OCI-LY1 (cell line): Measurements from ENCODE around the gene MACROD2.

Experiments used
- EZH2 ChIP-seq: fragments of 200-600 bp; sonication (generic), shearing (Covaris generic); IDR thresholded peaks from 2 replicates; pipeline ENCODE4 v1.8.0; 2017; ENCODE audit warnings: borderline replicate concordance, mixed run types, mild to moderate bottlenecking, antibody characterized with exemption, low read length, moderate library complexity, mixed read lengths
- TF ChIP-seq, protein P1 (sequence below): fragments of 200-600 bp; sonication (generic), shearing (Covaris generic); IDR thresholded peaks from 2 replicates; pipeline ENCODE4 v1.5.1; 2017; ENCODE audit warnings: mild to moderate bottlenecking, antibody characterized with exemption, low read length, moderate library complexity, mixed read lengths

DNA sequence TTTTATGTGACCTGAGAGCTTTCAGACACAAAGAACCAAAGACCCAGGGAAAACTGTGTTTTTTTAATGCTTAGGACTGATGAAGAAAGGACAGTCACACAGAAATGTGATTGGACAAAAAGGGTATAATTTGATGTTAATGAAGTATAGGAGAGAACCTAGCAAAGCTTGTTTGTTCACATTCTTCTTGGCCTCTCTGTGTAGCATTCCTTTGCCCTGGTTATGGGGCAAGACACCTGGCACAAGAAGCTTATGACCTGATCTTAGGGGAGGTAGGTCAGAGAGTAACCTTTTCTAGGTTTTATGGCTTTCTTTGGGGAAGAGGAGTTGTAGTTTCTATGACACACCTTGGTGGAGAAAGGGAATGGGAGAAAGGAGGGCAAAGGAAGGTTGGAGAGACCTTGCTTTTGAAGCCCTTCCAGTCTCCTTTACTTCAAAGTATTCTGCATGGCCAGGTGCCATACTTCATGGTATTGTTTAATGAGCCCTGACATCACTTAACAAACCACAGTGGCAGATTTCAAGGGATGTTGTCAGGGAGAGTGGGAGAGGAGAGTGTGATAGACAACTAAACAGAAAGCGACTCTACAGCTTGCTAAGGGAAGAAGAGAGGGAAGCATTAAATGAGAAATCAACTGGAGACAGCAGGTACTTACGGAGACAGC is 1043.9 kb downstream of the MACROD2 start:
- TF ChIP-seq, protein P1, sequence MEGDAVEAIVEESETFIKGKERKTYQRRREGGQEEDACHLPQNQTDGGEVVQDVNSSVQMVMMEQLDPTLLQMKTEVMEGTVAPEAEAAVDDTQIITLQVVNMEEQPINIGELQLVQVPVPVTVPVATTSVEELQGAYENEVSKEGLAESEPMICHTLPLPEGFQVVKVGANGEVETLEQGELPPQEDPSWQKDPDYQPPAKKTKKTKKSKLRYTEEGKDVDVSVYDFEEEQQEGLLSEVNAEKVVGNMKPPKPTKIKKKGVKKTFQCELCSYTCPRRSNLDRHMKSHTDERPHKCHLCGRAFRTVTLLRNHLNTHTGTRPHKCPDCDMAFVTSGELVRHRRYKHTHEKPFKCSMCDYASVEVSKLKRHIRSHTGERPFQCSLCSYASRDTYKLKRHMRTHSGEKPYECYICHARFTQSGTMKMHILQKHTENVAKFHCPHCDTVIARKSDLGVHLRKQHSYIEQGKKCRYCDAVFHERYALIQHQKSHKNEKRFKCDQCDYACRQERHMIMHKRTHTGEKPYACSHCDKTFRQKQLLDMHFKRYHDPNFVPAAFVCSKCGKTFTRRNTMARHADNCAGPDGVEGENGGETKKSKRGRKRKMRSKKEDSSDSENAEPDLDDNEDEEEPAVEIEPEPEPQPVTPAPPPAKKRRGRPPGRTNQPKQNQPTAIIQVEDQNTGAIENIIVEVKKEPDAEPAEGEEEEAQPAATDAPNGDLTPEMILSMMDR: no peak
- TF ChIP-seq EZH2: no peak
